GM23338 (cell line): ENCODE data around the gene PPFIA2. TPM values are rescaled to one million over a fixed set of nuclear protein-coding genes. Genes with fewer than 3 reads are reported as not detected.

Source experiments
- ATAC-seq: fragments of 200-7000 bp; cut with Tn5 transposase; 3 replicates; pipeline ENCODE4 v1.9.1; 2020
- DNase-seq: peaks from one replicate; pipeline ENCODE4 v3.0.0-alpha.2; 2015; ENCODE audit warnings: low spot score
- H2AFZ ChIP-seq: fragments of 200-600 bp; sonication (generic); 2 replicates; pipeline ENCODE4 v1.8.0; 2016; ENCODE audit warnings: antibody characterized with exemption, mild to moderate bottlenecking, moderate library complexity
- H3F3A ChIP-seq: fragments of 200-600 bp; sonication (generic); replicated peaks from 2 replicates; pipeline ENCODE4 v1.8.0; 2017; ENCODE audit warnings: antibody characterized with exemption, mixed run types, low read depth
- H3K27ac ChIP-seq: fragments of 200-600 bp; sonication (generic); 2 replicates; pipeline ENCODE4 v1.6.1; 2016; ENCODE audit warnings: low read depth
- H3K27me3 ChIP-seq: fragments of 200-600 bp; sonication (generic); 2 replicates; pipeline ENCODE4 v1.8.0; 2016; ENCODE audit warnings: mild to moderate bottlenecking, mixed run types, moderate library complexity; ENCODE audit not compliant: insufficient read depth
- H3K36me3 ChIP-seq: fragments of 200-600 bp; sonication (generic); 2 replicates; pipeline ENCODE4 v1.8.0; 2016; ENCODE audit warnings: mild to moderate bottlenecking; ENCODE audit not compliant: insufficient read depth
- H3K4me1 ChIP-seq: fragments of 200-600 bp; sonication (generic); 2 replicates; pipeline ENCODE4 v1.8.0; 2016; ENCODE audit warnings: mild to moderate bottlenecking, moderate library complexity; ENCODE audit not compliant: insufficient read depth
- H3K4me2 ChIP-seq: fragments of 200-600 bp; sonication (generic); 2 replicates; pipeline ENCODE4 v1.7.1; 2017; ENCODE audit warnings: mixed run types
- H3K4me3 ChIP-seq: fragments of 200-600 bp; sonication (generic); 2 replicates; pipeline ENCODE4 v1.6.1; 2016; ENCODE audit warnings: mixed run types
- H3K79me2 ChIP-seq: fragments of 200-600 bp; sonication (generic); replicated peaks from 2 replicates; pipeline ENCODE4 v1.8.0; 2017; ENCODE audit warnings: mild to moderate bottlenecking; ENCODE audit not compliant: insufficient read depth
- H3K9me2 ChIP-seq: fragments of 200-600 bp; sonication (generic); 2 replicates; pipeline ENCODE4 v1.8.0; 2017; ENCODE audit not compliant: insufficient read depth
- H4K20me1 ChIP-seq: fragments of 200-600 bp; sonication (generic); replicated peaks from 2 replicates; pipeline ENCODE4 v1.8.0; 2017; ENCODE audit warnings: mild to moderate bottlenecking; ENCODE audit not compliant: insufficient read depth
- H3K27ac Mint-ChIP-seq: 2 replicates; pipeline ENCODE4 v1.8.0; 2020; ENCODE audit warnings: inconsistent platforms, mild to moderate bottlenecking, moderate library complexity, mixed read lengths
- H3K27me3 Mint-ChIP-seq: 3 replicates; pipeline ENCODE4 v1.8.0; 2022; ENCODE audit warnings: low read depth, mild to moderate bottlenecking, moderate library complexity, mixed read lengths, inconsistent platforms; ENCODE audit not compliant: insufficient read depth, poor library complexity
- H3K36me3 Mint-ChIP-seq: 3 replicates; pipeline ENCODE4 v1.8.0; 2021; ENCODE audit warnings: low read depth, mild to moderate bottlenecking, inconsistent platforms, moderate library complexity, mixed read lengths
- H3K4me1 Mint-ChIP-seq: 3 replicates; pipeline ENCODE4 v1.8.0; 2020; ENCODE audit warnings: mild to moderate bottlenecking, inconsistent platforms, mixed read lengths
- H3K4me3 Mint-ChIP-seq: 3 replicates; pipeline ENCODE4 v1.8.0; 2021; ENCODE audit warnings: moderate library complexity, mild to moderate bottlenecking, inconsistent platforms, mixed read lengths
- H3K9me3 Mint-ChIP-seq: 3 replicates; pipeline ENCODE4 v1.8.0; 2020; ENCODE audit warnings: moderate library complexity, mild to moderate bottlenecking, inconsistent platforms, mixed read lengths
- CREB1 ChIP-seq: fragments of 250-450 bp; sonication (Bioruptor Pico); IDR thresholded peaks from 2 replicates; pipeline ENCODE4 v1.5.0; 2020; ENCODE audit warnings: low read depth, mild to moderate bottlenecking, moderate library complexity
- CTCF ChIP-seq, 2 experiments: fragments of 200-600 bp in 1 of 2; sonication (generic) in 1 of 2; conservative IDR thresholded peaks; 2 replicates each; pipeline versions ENCODE4 v1.5.1 to v1.6.1; 2016 to 2017; ENCODE audit warnings: antibody characterized with exemption in 2 of 2, low read depth in 2 of 2, mild to moderate bottlenecking in 2 of 2, moderate library complexity in 1 of 2
- EZH2 ChIP-seq: fragments of 200-600 bp; sonication (generic); IDR thresholded peaks from one replicate; pipeline ENCODE4 v1.8.0; 2017; ENCODE audit warnings: antibody characterized with exemption, mild to moderate bottlenecking, low read depth; ENCODE audit not compliant: unreplicated experiment
- EZH2phosphoT487 ChIP-seq: fragments of 200-600 bp; sonication (generic); IDR thresholded peaks from one replicate; pipeline ENCODE4 v1.8.1; 2018; ENCODE audit warnings: antibody characterized with exemption; ENCODE audit not compliant: unreplicated experiment
- JUNB ChIP-seq: IDR thresholded peaks from one replicate; pipeline ENCODE4 v1.6.1; 2016; ENCODE audit warnings: antibody characterized with exemption; ENCODE audit not compliant: unreplicated experiment
- NANOG ChIP-seq: IDR thresholded peaks from 2 replicates; pipeline ENCODE4 v1.6.1; 2016; ENCODE audit warnings: antibody characterized with exemption, borderline replicate concordance
- REST ChIP-seq: IDR thresholded peaks from one replicate; pipeline ENCODE4 v1.6.1; 2018; ENCODE audit warnings: antibody characterized with exemption; ENCODE audit not compliant: unreplicated experiment
- STAT1 ChIP-seq: IDR thresholded peaks from one replicate; pipeline ENCODE4 v1.6.1; 2016; ENCODE audit warnings: antibody characterized with exemption; ENCODE audit not compliant: unreplicated experiment
- ZNF114 ChIP-seq: fragments of 250-450 bp; sonication (Bioruptor Pico); IDR thresholded peaks from 2 replicates; pipeline ENCODE4 v1.5.0; 2020; ENCODE audit warnings: mild to moderate bottlenecking, moderate library complexity
- ZNF331 ChIP-seq: fragments of 250-450 bp; sonication (Bioruptor Pico); IDR thresholded peaks from 2 replicates; pipeline ENCODE4 v1.5.0; 2020; ENCODE audit warnings: low read depth, mild to moderate bottlenecking, moderate library complexity
- polyA plus RNA-seq: library from polyadenylated mRNA; unstranded; fragments of >200 nt; fragmentation: Nextera tagmentation; extraction: Ambion mirVana; gene quantifications from 2 replicates; pipeline ENCODE4 v1.2.1, GENCODE V29; 2016
- total RNA-seq: library from RNA; depleted of rRNA; stranded (reverse); fragments of >200 nt; shearing (Covaris generic); gene quantifications from 2 replicates; pipeline ENCODE4 v1.2.3, GENCODE V29; 2014

Gene PPFIA2
- total and polyA plus RNA-seq, 2 experiments from 2014 or later = 5.4 to 7.2 TPM

GRCh38 chr12:81517296-81517695, 241.9 kb downstream of the PPFIA2 start:
- Histone ChIP-seq H3K36me3 (no peaks in the 10 kb centered on the region), H4K20me1 (no peaks in the 10 kb centered on the region), H3K4me3 (no peak overlapping the region), H3K79me2 (no peaks in the 10 kb centered on the region), H3K4me2 (no peak overlapping the region), H3K4me1 (no peaks in the 10 kb centered on the region), H3F3A (no peaks in the 10 kb centered on the region), H3K27me3 (no peaks in the 10 kb centered on the region), H3K27ac (no peak overlapping the region), H3K9me2 (no peaks in the 10 kb centered on the region), H2AFZ (no peak overlapping the region)
- no peak for TF ChIP-seq NANOG
- no peak for TF ChIP-seq STAT1
- TF ChIP-seq ZNF114 (CRISPR knock-in tag) = no peak
- DNase-seq = no peak
- no peaks in the 10 kb centered on the region for H3K4me1 Mint-ChIP-seq
- H3K27me3 Mint-ChIP-seq = no peaks in the 10 kb centered on the region
- H3K9me3 Mint-ChIP-seq = no peaks in the 10 kb centered on the region
- H3K4me3 Mint-ChIP-seq = no peak overlapping the region
- H3K27ac Mint-ChIP-seq = no peak overlapping the region
- no peak for ATAC-seq
- H3K36me3 Mint-ChIP-seq = no peaks in the 10 kb centered on the region

- Histone ChIP-seq H4K20me1 (no peaks in the 10 kb centered on the region), H3K79me2 (no peaks in the 10 kb centered on the region), H3K9me2 (no peaks in the 10 kb centered on the region), H3K36me3 (no peaks in the 10 kb centered on the region), H3K27me3 (no peaks in the 10 kb centered on the region), H3K27ac (no peak overlapping the region), H3F3A (no peaks in the 10 kb centered on the region), H3K4me1 (no peaks in the 10 kb centered on the region), H2AFZ (no peak overlapping the region), H3K4me2 (no peak overlapping the region), H3K4me3 (no peak overlapping the region)
- Mint-ChIP-seq H3K27me3 (peaks cover 1% of the 10 kb centered on the region), H3K9me3 (peaks cover 3% of the 10 kb centered on the region; the same call in 2 of the 3 replicates), H3K4me1 (no peaks in the 10 kb centered on the region), H3K27ac (no peak overlapping the region), H3K4me3 (no peak overlapping the region), H3K36me3 (no peaks in the 10 kb centered on the region)
- DNase-seq (no peak), ATAC-seq (no peak)
- TF ChIP-seq EZH2phosphoT487 = no peak
- TF ChIP-seq ZNF331 = no peak
- no peak for TF ChIP-seq CTCF (conservative IDR thresholded peaks at IDR 0.05; ENCODE audit: low read depth in 2 of 2)
- TF ChIP-seq ZNF114 (CRISPR knock-in tag) = no peak
- TF ChIP-seq NANOG = no peak
- TF ChIP-seq CREB1 (CRISPR knock-in tag) = no peak
- no peak for TF ChIP-seq JUNB
- TF ChIP-seq REST = no peak
- TF ChIP-seq EZH2 = no peak
- no peak for TF ChIP-seq STAT1
Observed at GRCh38 chr12:81502912-81503695, 256.0 kb downstream of the PPFIA2 start.
